Right forelimb (tissue), 1 donor: ENCODE measurements around the gene SARNP.
A peak's percentile ranks its signal among the peaks of the same experiment; 100 is the strongest.
"Not testable (repeated sequence)": the region's sequence is repeated elsewhere in the genome, so short reads cannot be mapped to it uniquely, and the experiment has no call there.

Experiments
- DNase-seq: peaks from one replicate; pipeline ENCODE4 v3.0.0-alpha.2; 2018

The SARNP gene

GRCh38 chr12:55817345-55818139 lies at the start of gene SARNP, which contains the start of gene ORMDL2:
Gene SARNP (minus strand): TSS chr12:55817724. CDS start chr12:55817701, 23 bp downstream.
Gene ORMDL2 (plus strand): TSS chr12:55818041. CDS start chr12:55819000, 959 bp downstream.
- DNase-seq, result peak; percentile 96

- DNase-seq, result not testable (repeated sequence)
Observed at GRCh38 chr12:55866454-55867004, 49.0 kb upstream of the SARNP start.

- DNase-seq, result no peak
Observed at GRCh38 chr12:55865327-55865726, 47.8 kb upstream of the SARNP start.

GRCh38 chr12:55862931-55863330 lies 45.4 kb upstream of the SARNP start:
- not testable (repeated sequence) for DNase-seq

GRCh38 chr12:55862286-55862685 lies 44.8 kb upstream of the SARNP start:
- DNase-seq, result no peak

- DNase-seq, result no peak
Observed at GRCh38 chr12:55861871-55862270, 44.3 kb upstream of the SARNP start.

- DNase-seq, result no peak
Observed at GRCh38 chr12:55861396-55861795, 43.9 kb upstream of the SARNP start.

- no peak for DNase-seq
Observed at GRCh38 chr12:55852740-55853139, 35.2 kb upstream of the SARNP start.

GRCh38 chr12:55850893-55851292 lies 33.4 kb upstream of the SARNP start:
- DNase-seq, result no peak

- no peak for DNase-seq
Observed at GRCh38 chr12:55850401-55850800, 32.9 kb upstream of the SARNP start.

- DNase-seq, result no peak
Observed at GRCh38 chr12:55849616-55850343, 32.3 kb upstream of the SARNP start.

GRCh38 chr12:55847603-55848291 lies 30.2 kb upstream of the SARNP start:
- peak; percentile 92 for DNase-seq

- DNase-seq, result no peak
Observed at GRCh38 chr12:55847033-55847432, 29.5 kb upstream of the SARNP start.

- no peak for DNase-seq
Observed at GRCh38 chr12:55845785-55846496, 28.4 kb upstream of the SARNP start.

GRCh38 chr12:55845361-55845760 lies 27.8 kb upstream of the SARNP start:
- no peak for DNase-seq

GRCh38 chr12:55844961-55845360 lies 27.4 kb upstream of the SARNP start:
- DNase-seq, result no peak

- no peak for DNase-seq
Observed at GRCh38 chr12:55843431-55843830, 25.9 kb upstream of the SARNP start.

GRCh38 chr12:55842681-55843429 lies 25.3 kb upstream of the SARNP start, which contains the start of gene MMP19:
Gene MMP19 (minus strand): TSS chr12:55842936. CDS start chr12:55842830, 106 bp downstream.
- no peak for DNase-seq

GRCh38 chr12:55840581-55841351 lies 23.2 kb upstream of the SARNP start:
- DNase-seq, result no peak

- no peak for DNase-seq
Observed at GRCh38 chr12:55839345-55840140, 22.0 kb upstream of the SARNP start.
